Measurements from ENCODE around the gene CROT.

The CROT gene

DNA sequence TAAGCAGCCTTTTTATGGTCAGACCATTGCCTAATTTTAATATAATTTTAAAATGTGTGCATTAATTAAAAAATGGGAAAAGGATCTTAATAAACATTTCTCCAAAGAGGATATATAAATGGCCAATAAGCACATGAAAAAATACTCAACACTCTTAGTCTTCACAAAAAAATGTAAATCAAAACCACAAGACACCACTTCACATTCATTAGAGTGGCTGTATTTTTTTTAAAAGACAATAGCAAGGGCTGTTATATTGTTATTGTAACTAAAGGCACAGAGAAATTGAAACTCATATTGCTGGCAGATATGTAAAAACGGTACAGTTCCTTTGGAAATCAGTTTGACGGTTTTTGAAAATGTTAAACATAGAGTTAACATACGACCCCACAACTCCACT, 3.2 kb upstream of the CROT start:
- DNase-seq (ENCODE audit: low spot score): no peak

DNA sequence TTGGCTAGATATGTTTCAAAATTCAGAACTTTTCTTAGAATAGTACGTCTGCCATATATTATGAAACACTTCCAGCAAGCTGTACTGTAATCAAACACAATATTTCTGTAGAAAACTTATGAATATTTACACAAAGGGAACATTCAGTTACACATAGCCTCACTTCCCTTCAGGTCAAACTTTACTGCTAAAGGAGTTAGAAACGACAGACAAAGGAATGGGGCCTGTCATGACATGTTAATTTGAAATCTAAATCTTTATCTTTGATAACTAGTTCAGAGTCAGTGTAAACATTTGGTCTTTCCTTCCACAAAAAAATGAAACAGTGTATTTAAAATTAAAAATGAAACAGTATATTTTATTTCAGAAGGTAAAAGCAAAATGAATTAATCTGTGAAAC, 1.0 kb upstream of the CROT start:
- no peak for DNase-seq (ENCODE audit: low spot score)

DNA sequence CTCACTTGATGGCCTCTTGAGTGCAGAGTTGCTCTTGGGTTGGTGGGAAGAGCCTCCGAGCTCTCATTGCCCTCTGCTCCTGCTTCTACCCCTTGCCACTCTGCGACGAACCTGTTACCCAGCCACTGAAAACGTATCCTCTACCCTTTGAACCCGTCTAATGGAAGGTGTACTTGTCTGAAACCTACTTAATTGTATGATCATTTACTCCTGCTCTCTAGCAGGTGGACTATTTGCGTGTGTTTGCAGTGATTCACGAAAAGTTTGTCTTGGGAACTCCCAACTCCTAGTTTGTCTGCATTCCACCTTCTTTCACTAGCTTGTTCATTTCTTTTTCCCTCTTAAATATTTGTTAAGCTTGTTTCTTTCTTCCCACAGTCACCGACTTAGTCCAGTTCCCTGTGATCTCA, 503 bp downstream of the CROT start:
- no peak for DNase-seq (ENCODE audit: low spot score)

- no peak for DNase-seq (ENCODE audit: low spot score)
Observed at GRCh38 chr7:87347207-87347606, 1.7 kb downstream of the CROT start.

- DNase-seq (ENCODE audit: low spot score): no peak
Observed at GRCh38 chr7:87347664-87348063, 2.2 kb downstream of the CROT start.

DNA sequence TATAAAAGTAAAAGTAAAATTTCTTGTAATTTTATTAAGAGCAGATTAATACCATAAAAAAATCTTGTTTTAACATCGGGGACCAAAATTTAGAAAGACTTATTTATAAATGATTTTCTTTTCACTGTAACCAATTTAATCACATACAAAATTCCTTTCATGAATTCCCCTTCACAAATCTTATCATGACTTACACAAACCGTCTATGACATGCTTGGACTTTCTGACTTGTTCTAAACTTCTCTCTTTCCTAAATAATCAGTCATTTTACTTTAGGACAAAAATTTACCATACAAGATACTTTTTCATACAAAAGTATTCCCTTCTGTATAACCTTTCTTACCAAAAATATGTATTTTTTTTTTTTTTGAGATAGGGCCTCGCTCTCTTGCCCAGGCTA, 9.3 kb downstream of the CROT start:
- no peak for DNase-seq (ENCODE audit: low spot score)

DNA sequence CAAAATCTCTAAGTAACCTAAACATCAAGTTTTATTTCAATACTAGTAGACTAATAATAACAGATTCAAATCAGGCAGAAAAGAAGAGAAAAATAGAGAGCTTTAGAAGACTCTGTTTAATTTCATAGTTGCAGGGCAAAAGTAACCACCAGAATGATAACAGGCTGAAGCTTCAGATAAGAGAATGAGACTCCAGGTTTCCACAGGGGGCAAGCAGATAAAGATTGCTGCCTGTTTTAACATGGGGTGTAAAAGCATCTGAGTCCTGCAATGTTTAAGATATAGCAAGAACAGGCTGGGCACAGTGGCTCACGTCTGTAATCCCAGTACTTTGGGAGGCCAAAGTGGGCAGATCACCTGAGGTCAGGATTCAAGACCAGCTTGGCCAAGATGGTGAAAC, 11.0 kb downstream of the CROT start:
- DNase-seq (ENCODE audit: low spot score): no peak

GRCh38 chr7:87359366-87359765, 13.9 kb downstream of the CROT start:
- DNase-seq (ENCODE audit: low spot score): peak; percentile 5

GRCh38 chr7:87361320-87361719, 15.9 kb downstream of the CROT start:
- no peak for DNase-seq (ENCODE audit: low spot score)

- DNase-seq (ENCODE audit: low spot score): no peak
Observed at GRCh38 chr7:87363342-87363741, 17.9 kb downstream of the CROT start.

- no peak for DNase-seq (ENCODE audit: low spot score)
Observed at GRCh38 chr7:87364246-87364645, 18.8 kb downstream of the CROT start.

GRCh38 chr7:87369216-87369615, 23.8 kb downstream of the CROT start:
- no peak for DNase-seq (ENCODE audit: low spot score)

DNA sequence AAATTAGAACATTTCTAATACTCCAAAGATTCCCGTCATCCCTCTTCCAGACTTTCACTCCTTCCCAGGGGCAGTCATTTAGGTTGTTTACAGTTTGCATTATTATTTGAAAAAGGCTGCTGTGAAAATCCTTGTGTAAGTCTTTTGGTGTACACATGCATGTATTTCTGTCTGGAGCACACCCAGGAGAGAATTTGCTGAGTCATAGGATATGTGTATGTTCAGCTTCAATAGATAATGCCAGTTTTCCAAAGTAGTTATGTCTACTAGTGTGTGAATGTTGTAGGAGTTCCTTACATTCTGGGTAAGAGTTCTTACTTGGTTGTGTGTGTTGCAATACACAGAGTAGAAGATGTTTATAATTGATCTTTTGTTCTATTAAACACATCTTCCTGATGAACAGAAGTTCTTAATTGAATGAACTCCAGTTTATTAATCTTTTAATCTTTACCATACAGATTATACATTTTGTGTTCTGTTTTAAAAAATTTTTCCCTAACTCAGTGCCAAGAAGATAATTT, 25.3 kb downstream of the CROT start:
- DNase-seq (ENCODE audit: low spot score): no peak

GRCh38 chr7:87375662-87376435, 30.4 kb downstream of the CROT start:
- no peak for DNase-seq (ENCODE audit: low spot score)

GRCh38 chr7:87380905-87381304, 35.4 kb downstream of the CROT start:
- no peak for DNase-seq (ENCODE audit: low spot score)

DNA sequence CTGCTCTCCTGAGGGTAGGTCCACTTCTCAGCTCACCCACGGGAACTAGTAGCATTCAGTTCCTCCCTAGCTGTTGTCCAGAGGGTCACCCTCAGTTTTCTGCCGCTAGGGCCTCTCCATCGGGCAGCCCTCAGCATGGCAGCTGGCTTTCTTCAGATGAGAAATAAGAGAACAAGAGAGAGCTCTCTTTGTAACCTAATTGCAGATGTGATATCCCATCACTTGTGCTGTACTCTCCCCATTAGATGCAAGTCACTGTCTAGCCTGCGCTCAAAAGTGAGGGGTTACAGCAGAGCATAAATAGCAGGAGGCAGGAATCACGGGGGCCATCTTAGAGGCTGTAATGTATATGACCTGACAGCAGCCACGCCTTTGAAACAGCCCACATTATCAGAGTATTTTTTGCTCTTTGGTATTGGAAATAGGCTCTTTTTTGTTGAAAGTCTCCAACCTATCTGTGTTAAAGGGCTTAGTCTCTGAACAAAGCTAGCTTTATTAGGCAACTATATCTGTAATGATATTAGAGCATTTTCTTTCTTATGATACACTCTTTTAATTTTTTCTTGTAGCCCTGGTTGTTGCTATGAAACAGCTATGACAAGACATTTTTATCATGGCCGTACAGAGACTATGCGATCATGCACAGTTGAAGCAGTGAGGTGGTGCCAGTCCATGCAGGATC, 45.7 kb downstream of the CROT start:
- no peak for DNase-seq (ENCODE audit: low spot score)

DNA sequence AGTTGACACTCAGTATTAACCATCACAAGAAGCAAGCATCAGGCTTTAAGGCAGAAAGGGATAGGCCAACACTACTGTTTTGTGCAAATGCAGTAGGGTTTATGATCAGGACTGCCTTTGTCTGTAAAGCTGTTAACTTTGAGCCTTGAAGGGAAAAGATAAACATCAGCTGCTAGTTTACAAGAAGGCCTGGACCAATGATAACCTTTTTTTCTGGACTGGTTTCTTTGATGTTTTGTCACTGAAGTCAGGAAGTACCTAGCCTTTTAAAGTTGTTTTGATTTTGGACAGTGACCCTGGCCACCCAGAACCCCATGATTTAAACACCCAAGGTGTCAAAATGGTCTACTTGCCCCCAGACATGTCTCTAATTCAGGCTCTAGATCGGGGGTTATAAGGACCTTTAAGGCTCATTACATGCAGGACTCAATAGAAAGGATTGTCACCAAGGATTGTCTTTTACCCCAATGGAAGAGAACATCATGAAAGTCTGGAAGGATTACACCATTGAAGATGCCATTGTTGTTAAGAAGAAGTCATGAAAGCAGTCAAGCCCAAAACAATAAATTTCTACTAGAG, 50.1 kb downstream of the CROT start:
- no peak for DNase-seq (ENCODE audit: low spot score)

DNA sequence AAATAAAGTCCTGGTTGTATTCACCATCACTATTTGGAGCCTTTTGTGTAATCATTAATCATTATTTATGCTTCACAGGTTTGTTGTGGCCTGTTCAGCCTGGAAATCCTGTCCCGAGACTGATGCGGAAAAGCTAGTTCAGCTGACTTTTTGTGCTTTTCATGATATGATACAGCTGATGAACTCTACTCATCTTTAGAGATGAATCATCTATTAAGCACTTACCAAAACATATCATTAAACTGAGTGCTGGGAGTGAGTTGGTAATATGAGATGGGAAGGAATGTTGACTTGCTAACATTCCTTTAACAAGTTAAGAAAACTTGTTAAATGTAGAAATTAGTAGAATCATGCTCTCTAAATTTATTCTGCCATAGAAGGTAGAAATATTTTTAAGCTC, 53.0 kb downstream of the CROT start:
- DNase-seq (ENCODE audit: low spot score): peak; percentile 24

DNA sequence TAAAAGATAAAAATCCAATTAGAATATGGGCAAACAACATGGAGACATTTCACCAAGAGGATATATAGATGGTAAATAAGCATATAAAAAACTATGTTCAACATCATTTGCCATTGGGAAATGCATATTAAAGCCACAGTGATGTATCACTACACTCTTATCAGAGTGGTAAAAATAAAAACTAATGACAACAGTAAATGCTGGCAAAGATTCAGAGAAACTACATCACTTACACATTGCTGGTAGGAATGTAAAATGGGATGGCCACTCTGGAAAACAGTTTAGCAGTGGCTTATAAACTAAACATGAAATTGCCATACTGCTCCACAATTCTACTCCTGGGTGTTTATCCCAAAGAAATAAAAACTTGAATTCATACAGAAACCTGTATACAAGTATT, 59.2 kb downstream of the CROT start:
- DNase-seq (ENCODE audit: low spot score): no peak

DNA sequence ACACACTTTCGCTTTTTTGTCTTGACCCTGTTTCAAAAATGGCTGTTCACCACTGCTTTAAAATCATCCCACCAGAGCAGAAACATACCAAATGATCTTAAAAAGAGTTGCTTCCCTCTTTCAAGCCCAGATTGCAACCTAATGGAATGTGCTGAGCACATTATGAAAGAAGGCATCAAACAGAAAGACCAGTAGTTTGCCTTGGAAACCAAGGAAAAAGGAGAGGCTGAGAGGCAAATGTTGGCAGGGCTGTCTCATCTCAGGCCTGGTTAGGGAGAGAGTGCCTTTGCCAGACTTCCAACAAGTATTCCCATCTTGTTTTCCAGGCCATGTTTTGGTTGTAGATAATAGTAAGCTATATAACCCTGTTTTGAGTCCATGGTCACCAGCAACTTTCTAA, 65.7 kb downstream of the CROT start:
- DNase-seq (ENCODE audit: low spot score): no peak

GRCh38 chr7:87413029-87413428, 67.6 kb downstream of the CROT start:
- no peak for DNase-seq (ENCODE audit: low spot score)

DNA sequence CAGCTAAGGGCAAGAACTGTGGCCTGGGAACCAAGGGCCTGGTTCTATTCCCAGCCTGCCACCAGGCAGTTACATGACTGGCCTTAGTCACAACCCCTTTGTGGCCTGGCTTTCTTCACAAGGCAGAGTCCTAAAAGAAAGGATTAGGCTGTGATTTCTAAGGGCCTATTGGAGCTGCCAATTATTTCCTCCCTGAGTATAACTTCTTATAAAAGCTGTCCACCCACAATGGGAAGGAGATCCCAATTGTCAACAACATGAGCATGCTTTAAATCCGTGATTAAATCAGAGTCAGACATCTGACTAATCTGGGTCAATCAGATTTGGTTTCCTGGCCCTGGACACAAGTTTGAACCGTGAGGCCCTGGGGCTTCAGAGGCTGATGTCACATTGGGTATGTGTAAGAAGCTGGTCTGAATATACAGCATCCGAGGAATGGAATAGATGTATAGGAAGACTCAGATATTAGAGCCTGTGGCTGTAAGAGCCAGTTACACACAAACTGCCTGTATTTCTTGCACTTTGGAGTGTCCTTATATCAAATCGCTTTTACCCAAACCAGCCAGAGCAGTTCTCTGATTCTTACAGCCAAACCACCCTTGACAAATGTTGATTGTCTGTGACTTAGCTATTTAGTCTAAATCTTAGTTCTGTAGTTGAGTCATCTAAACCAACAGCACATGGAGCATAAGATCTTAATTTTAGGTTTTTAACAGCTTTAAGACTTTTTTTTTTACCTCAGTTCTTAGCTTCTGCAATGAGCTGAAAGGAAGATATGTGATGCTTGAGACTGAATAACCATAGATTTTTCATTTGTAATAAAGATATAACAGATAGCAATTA, 68.7 kb downstream of the CROT start:
- peak; percentile 29 for DNase-seq (ENCODE audit: low spot score)

Measured in AG08396 (cell line).